ENCODE measurements around the gene LSM2. TPM values are rescaled to one million over a fixed set of nuclear protein-coding genes. Genes with fewer than 3 reads are reported as not detected.

The LSM2 gene
- polyA plus RNA-seq, 2 of the 4 experiments (the other 2 are of a cell fraction) = 54.7 to 59.6 TPM

DNA sequence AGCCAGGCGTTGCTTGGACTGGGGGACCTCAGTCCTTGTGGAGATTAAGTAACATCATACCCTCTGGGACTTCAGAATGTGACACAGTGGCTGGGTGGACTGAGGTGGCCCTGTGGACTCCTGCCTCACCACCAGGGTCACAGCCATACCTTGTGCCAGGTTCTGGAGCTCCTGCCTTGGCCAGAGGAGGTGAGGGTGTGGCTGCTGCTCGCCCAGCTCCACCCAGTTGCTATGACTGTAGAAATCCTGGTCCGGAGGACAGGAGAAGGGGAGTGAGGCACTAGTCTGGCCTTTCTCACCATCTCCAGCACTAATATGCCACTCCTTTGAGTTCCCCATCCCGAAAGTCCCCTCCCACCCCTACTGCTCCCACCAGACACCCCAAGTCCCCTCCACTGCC is 31.6 kb downstream of the LSM2 start:
- FAIRE-seq (no peak), ATAC-seq (peak in 1 of 2 experiments; percentile 46; a peak in 3 of 6 replicates), DNase-seq (ENCODE audit: low read depth in 1 of 2, low spot score in 1 of 2) (no peak)
- peak overlapping the region; percentile 89 for H3K4me2 ChIP-seq
- 32% methylated on average over 3 of the region's 4 CpGs for WGBS (ENCODE audit: missing lambda C conversion rate)
- peaks cover 32% of the 10 kb centered on the region for H3K4me1 ChIP-seq
- no peak overlapping the region for H3K4me3 ChIP-seq
- POLR2A ChIA-PET = interaction anchor here (1.8 kb wide), 1 partner anchor 52 kb away, joined by 6 read pairs; the partner anchor contains the start of gene HSPA1B
- CTCF ChIA-PET = interaction anchor here (0.7 to 4.6 kb wide), 7 partner anchors 9 to 94 kb away, joined by 3 to 18 read pairs (median 4); partner anchors contain the start of genes DDAH2 and LSM2
- peak overlapping the region; percentile 70 to 86; a peak in 4 of 6 replicates for H3K27ac ChIP-seq
- TF ChIP-seq RNF2 (IDR thresholded peaks at IDR 0.05; ENCODE audit: borderline replicate concordance, low read depth) = no peak
- TF ChIP-seq, protein P1, sequence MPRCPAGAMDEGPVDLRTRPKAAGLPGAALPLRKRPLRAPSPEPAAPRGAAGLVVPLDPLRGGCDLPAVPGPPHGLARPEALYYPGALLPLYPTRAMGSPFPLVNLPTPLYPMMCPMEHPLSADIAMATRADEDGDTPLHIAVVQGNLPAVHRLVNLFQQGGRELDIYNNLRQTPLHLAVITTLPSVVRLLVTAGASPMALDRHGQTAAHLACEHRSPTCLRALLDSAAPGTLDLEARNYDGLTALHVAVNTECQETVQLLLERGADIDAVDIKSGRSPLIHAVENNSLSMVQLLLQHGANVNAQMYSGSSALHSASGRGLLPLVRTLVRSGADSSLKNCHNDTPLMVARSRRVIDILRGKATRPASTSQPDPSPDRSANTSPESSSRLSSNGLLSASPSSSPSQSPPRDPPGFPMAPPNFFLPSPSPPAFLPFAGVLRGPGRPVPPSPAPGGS (IDR thresholded peaks at IDR 0.05) = no peak
- TF ChIP-seq RARB (CRISPR knock-in tag; IDR thresholded peaks at IDR 0.05) = no peak
- no peak for TF ChIP-seq HDAC2 (IDR thresholded peaks at IDR 0.05)
- no peak for TF ChIP-seq GATA3 (IDR thresholded peaks at IDR 0.05; ENCODE audit: borderline replicate concordance)
- no peak for TF ChIP-seq TFCP2L1 (CRISPR knock-in tag; IDR thresholded peaks at IDR 0.05)
- no peak for TF ChIP-seq CHD2 (IDR thresholded peaks at IDR 0.05; ENCODE audit: low read length, partially characterized antibody)
- no peak for TF ChIP-seq HOXA7 (CRISPR knock-in tag; IDR thresholded peaks at IDR 0.05)
- no peak for TF ChIP-seq CBX2 (IDR thresholded peaks at IDR 0.05; ENCODE audit: borderline replicate concordance, low read depth)
- no peak for TF ChIP-seq HEYL (CRISPR knock-in tag; IDR thresholded peaks at IDR 0.05)
- H3K9me3 ChIP-seq = no peaks in the 10 kb centered on the region

DNA sequence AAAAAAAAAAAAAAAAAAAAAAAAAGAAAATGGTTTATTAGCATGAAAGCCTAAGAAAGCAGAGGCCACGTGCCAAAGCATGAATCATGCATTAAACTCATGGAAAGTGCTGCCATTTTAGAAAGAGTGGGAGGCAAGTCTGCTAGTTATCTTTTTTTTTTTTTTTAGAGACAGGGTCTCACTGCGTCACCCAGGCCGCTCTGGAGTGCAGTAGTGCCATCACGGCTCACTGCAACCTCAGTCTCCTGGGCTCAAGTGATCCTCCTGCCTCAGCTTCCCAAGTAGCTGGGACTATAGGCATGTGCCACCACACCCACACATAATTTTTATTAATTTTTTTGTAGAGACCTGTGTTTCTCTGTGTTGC is 34.8 kb downstream of the LSM2 start:
- FAIRE-seq (no peak), DNase-seq (ENCODE audit: low read depth in 1 of 2, low spot score in 1 of 2) (no peak), ATAC-seq (no peak)
- Histone ChIP-seq H3K4me3 (no peak overlapping the region), H3K4me2 (no peak overlapping the region), H3K27ac (no peak overlapping the region), H3K9me3 (no peaks in the 10 kb centered on the region), H3K4me1 (peaks cover 22% of the 10 kb centered on the region)
- ChIA-PET POLR2A (no interaction called here), CTCF (interaction anchor here (0.8 to 5.5 kb wide), 7 partner anchors 9 to 150 kb away, joined by 3 to 36 read pairs (median 5); no protein-coding TSS in a partner anchor)
- TF ChIP-seq HOXB5 (CRISPR knock-in tag; IDR thresholded peaks at IDR 0.05) (no peak), MAZ (IDR thresholded peaks at IDR 0.05; ENCODE audit: borderline replicate concordance, low read depth, low read length) (no peak), ESRRA (IDR thresholded peaks at IDR 0.05; ENCODE audit: borderline replicate concordance, low read length) (no peak), CHD4 (IDR thresholded peaks at IDR 0.05; ENCODE audit: borderline replicate concordance) (no peak), EP300 (IDR thresholded peaks at IDR 0.05) (no peak), CHD2 (IDR thresholded peaks at IDR 0.05; ENCODE audit: low read length, partially characterized antibody) (no peak), HOXB13 (CRISPR knock-in tag; IDR thresholded peaks at IDR 0.05; ENCODE audit: low read depth) (no peak), SMC3 (IDR thresholded peaks at IDR 0.05) (no peak), EHMT2 (IDR thresholded peaks at IDR 0.05; ENCODE audit: low read depth) (no peak), SREBF2 (IDR thresholded peaks at IDR 0.05) (no peak)
- TF ChIP-seq, protein P1 (IDR thresholded peaks at IDR 0.05) = no peak
- TF ChIP-seq, protein P2, sequence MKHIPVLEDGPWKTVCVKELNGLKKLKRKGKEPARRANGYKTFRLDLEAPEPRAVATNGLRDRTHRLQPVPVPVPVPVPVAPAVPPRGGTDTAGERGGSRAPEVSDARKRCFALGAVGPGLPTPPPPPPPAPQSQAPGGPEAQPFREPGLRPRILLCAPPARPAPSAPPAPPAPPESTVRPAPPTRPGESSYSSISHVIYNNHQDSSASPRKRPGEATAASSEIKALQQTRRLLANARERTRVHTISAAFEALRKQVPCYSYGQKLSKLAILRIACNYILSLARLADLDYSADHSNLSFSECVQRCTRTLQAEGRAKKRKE (CRISPR knock-in tag; IDR thresholded peaks at IDR 0.05; ENCODE audit: low read depth) = no peak
- TF ChIP-seq, protein P3, sequence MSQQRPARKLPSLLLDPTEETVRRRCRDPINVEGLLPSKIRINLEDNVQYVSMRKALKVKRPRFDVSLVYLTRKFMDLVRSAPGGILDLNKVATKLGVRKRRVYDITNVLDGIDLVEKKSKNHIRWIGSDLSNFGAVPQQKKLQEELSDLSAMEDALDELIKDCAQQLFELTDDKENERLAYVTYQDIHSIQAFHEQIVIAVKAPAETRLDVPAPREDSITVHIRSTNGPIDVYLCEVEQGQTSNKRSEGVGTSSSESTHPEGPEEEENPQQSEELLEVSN (IDR thresholded peaks at IDR 0.05; ENCODE audit: borderline replicate concordance, low read depth) = no peak
- WGBS (ENCODE audit: missing lambda C conversion rate) = 79% methylated on average over 4 of the region's 4 CpGs

All from A549 (cell line).